Activated CD4-positive, alpha-beta T cell treated with anti-CD3 and anti-CD28 coated beads, Interleukin-2, amount 10 ng/mL, durations not matched to agents 7 days and 5 days (primary cell): ENCODE data around the gene C10orf67. TPM values are rescaled to one million over a fixed set of nuclear protein-coding genes. Genes with fewer than 3 reads are reported as not detected.

ENCODE experiments used
- CTCF ChIA-PET: fragments of 350-600 bp; sonication (Branson Sonifier 250); formaldehyde crosslinking; loops from one replicate; lab custom pipeline; 2021; ENCODE audit warnings: antibody characterized with exemption; lab: Charles Lee
- POLR2A ChIA-PET: fragments of 350-600 bp; sonication (Branson Sonifier 250); formaldehyde crosslinking; loops from one replicate; lab custom pipeline; 2021; ENCODE audit warnings: antibody characterized with exemption; lab: Charles Lee
- DNase-seq: peaks from one replicate; pipeline ENCODE4 v3.0.0-alpha.2; 2020
- H3K27ac Mint-ChIP-seq: one replicate; pipeline ENCODE4 v1.8.0; 2021; ENCODE audit warnings: mild to moderate bottlenecking, moderate library complexity, mixed read lengths
- H3K27me3 Mint-ChIP-seq: one replicate; pipeline ENCODE4 v1.8.0; 2021; ENCODE audit warnings: mixed read lengths
- H3K36me3 Mint-ChIP-seq: one replicate; pipeline ENCODE4 v1.8.0; 2021; ENCODE audit warnings: low read depth, mixed read lengths
- H3K4me1 Mint-ChIP-seq: one replicate; pipeline ENCODE4 v1.8.0; 2021; ENCODE audit warnings: mixed read lengths
- H3K4me3 Mint-ChIP-seq: one replicate; pipeline ENCODE4 v1.8.0; 2021; ENCODE audit warnings: mild to moderate bottlenecking, moderate library complexity, mixed read lengths
- H3K9me3 Mint-ChIP-seq: one replicate; pipeline ENCODE4 v1.8.0; 2021; ENCODE audit warnings: mixed read lengths
- total RNA-seq, 2 experiments: library from RNA; stranded (reverse); gene quantifications; one replicate each; pipeline ENCODE4 v1.2.3, GENCODE V29; 2021

Gene C10orf67
- total RNA-seq, 2 experiments from 2014 or later: 0.15 TPM; not detected in 1

DNA sequence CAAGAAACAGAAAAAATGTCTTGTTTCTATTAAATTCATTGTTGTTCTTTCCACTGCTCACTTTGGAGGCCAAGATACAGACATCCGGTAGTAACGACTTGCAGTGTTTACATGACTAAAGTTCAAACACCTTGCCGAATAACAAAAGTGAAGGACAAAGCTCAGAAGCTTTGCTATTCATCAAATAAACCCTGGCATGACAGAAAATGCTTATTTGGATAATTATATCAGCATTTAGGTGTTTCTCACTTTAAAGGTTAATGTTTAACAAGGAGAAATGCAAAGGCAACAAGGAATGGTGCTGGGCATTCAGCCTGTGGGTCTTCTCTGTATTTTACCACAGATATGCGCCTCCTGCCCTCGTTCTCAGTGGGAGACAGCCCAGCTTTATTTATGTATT is 157.9 kb downstream of the C10orf67 start:
- Mint-ChIP-seq H3K4me1 (no peaks in the 10 kb centered on the region), H3K27me3 (peaks cover 49% of the 10 kb centered on the region), H3K36me3 (no peaks in the 10 kb centered on the region), H3K27ac (no peak overlapping the region), H3K9me3 (no peaks in the 10 kb centered on the region), H3K4me3 (no peak overlapping the region)
- ChIA-PET CTCF (no interaction called here), POLR2A (no interaction called here)
- no peak for DNase-seq

DNA sequence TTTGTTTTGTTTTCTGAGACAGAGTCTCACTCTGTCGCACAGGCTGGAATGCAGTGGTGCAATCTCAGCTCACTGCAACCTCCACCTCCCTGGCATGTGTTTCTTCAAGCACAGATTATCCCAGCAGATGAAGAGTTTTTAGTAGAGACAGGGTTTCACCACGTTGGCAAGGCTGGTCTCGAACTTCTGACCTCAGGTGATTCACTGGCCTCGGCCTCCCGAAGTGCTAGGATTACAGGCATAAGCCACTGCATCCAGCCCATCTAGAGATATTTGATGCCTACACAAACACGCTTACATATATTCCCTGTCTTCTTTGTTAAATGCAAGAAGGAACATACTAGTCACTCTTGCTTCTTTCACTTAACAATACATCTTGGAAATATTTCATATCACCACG is 158.4 kb downstream of the C10orf67 start:
- Mint-ChIP-seq H3K36me3 (no peaks in the 10 kb centered on the region), H3K9me3 (no peaks in the 10 kb centered on the region), H3K27me3 (peaks cover 46% of the 10 kb centered on the region), H3K4me3 (no peak overlapping the region), H3K4me1 (no peaks in the 10 kb centered on the region), H3K27ac (no peak overlapping the region)
- ChIA-PET POLR2A (no interaction called here), CTCF (no interaction called here)
- DNase-seq: no peak

DNA sequence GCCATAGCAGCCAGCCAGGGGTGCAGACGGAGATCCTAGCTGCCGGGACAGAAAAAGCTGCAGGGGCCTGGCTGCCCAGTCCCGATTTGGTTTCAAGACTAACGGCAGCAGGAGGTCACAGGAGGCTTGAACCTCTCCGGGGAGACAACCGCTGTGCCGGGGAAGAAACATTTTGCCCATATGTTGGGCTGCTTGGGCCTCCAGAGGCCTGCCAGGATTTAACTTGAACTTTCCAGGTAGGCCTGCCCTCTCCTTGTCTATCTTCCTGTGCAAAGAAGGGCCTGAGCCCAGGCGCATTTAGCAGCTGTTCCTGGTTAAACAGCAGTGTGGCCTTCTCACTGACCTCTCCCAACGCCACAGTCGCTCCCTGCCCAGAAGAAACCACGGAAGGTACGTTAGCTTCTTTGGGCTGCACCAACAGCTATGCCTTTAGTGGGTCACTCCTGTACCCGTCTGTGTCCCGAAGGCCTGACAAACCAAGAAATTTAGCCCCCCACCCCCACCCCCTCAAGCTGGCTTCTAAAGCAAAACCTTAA is 169.6 kb downstream of the C10orf67 start:
- Mint-ChIP-seq H3K4me3 (no peak overlapping the region), H3K36me3 (no peaks in the 10 kb centered on the region), H3K4me1 (no peaks in the 10 kb centered on the region), H3K27me3 (peaks cover 56% of the 10 kb centered on the region), H3K9me3 (no peaks in the 10 kb centered on the region), H3K27ac (no peak overlapping the region)
- ChIA-PET CTCF (no interaction called here), POLR2A (no interaction called here)
- DNase-seq: no peak

DNA sequence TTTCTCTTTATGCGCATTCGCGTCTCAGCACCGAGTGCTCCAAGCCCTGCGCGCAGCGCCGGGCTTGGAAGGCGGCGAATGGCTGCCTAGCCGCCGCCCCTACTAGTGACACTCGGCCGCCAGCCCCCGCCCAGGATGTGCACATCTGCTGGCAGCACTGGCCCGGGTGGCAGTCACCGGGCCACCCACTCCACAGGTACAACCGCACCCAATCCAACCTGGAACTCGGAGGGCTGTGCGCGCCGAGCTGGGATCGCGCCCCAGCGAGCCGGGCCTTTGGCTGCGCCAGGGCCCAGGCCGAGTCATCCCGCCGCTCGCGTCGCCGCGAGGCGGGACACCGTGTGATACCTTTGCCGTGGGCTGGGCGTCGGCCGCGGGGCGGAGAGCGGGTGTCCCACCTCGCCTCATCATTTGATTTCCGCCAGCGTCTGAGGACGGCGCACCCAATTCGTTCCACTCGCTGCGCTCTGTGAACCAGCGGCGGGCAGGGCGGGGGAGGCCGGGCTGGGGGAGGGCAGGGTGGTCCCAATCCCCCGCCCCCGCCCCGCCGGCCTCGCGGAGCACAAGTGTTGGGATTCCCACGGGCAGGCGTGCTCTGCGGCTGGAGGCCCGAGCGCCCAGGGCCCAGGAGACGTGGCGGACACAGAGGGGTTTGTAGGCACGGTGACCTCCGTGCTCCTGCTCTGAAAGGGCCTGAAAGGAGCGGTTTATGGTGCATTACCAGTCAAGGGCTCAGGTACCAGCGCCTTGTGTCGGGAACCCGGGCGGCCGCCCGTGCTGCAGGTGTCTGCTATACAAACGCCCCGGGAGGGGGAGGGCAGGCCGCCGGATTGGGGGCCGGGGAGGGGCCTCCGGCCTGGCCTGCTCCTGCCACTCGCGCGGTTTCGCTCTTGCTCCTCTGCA is 170.3 kb downstream of the C10orf67 start:
- H3K27ac Mint-ChIP-seq: no peak overlapping the region
- H3K9me3 Mint-ChIP-seq: no peaks in the 10 kb centered on the region
- no peak for DNase-seq
- peaks cover 53% of the 10 kb centered on the region for H3K27me3 Mint-ChIP-seq
- CTCF ChIA-PET: no interaction called here
- H3K36me3 Mint-ChIP-seq: no peaks in the 10 kb centered on the region
- H3K4me1 Mint-ChIP-seq: no peaks in the 10 kb centered on the region
- H3K4me3 Mint-ChIP-seq: no peak overlapping the region
- POLR2A ChIA-PET: no interaction called here

DNA sequence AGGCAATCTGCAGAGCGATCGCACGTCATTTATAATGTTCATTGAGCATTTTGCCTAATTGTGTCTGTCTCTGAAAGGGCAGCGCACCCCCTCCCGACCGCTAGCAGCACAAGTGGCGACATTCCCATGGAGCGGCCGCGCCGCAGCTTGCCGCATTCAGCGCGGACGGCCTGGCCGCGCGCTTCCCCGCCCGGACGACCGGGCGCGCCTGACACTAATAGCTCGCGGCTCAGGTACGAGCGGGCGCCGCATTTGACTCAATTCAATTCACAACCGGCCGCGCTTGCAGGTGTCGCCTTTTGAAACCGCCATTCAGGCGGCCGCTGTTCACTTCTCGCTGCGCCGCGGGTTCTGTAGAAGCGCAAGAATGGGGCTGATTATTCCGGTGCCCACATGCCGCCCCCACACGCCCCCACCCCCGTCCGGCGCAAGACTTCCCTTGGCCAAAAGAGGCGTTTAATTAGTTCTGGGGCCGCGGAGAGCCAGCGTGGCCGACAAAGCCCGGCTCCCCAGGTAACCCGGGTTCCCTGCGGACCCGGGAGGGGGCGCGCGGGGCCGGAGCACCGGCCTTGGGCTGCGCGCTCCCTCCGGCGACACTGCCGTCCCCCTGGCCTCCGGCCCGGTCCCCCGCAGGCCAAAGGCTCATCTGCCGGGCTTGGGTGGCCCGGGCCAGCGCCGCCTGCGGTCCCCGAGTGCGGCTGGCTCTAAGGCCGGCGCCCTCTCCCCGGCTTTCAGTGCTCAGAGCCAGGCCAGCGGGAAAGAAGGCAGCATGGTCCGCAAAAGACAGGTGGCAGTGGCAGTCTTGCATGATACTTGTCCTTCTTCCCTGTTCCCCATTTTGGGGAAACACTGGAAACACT is 171.2 kb downstream of the C10orf67 start:
- DNase-seq: no peak
- H3K9me3 Mint-ChIP-seq: no peaks in the 10 kb centered on the region
- H3K4me3 Mint-ChIP-seq: no peak overlapping the region
- H3K27me3 Mint-ChIP-seq: peaks cover 57% of the 10 kb centered on the region
- ChIA-PET POLR2A (no interaction called here), CTCF (no interaction called here)
- H3K27ac Mint-ChIP-seq: no peak overlapping the region
- H3K36me3 Mint-ChIP-seq: no peaks in the 10 kb centered on the region
- no peaks in the 10 kb centered on the region for H3K4me1 Mint-ChIP-seq

DNA sequence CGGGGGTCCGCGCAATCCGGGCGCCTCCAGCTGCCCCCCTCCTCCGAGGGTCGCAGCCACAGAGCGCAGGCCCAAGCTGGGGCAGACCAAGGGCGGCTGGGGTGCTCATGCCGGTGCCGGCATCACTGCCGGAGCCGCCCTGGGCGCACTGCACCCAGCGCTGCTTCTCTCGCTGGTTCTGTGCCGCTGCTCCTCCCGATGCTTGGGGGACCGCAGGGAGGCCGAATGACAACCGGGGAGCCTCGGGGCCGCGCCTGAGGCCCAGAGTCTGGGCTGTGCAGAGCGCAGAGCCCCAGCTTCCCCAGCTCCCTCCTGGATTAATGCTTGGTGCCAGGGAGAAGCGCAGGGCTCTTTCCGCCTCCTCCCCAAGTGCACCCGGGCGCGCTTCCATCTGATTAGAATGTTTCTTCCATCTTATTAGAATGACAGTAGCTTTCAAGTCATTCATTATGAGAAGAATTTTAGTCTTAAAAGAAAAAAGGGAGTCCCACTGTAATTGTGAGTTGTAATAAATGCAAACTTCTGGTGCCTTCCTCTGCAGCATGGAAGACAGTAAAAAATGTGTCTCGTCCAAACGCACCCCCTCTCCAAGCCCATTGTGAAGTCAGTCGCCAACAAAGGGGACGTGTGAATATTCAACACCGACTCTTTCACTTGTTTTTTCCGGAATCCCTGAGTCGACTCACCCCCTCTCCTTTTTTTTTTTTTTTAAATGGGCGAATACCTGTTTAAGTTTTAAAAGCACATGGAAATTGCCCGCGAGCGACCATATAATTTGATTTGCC is 172.0 kb downstream of the C10orf67 start:
- no peak for DNase-seq
- Mint-ChIP-seq H3K4me1 (no peaks in the 10 kb centered on the region), H3K9me3 (no peaks in the 10 kb centered on the region), H3K4me3 (no peak overlapping the region), H3K36me3 (no peaks in the 10 kb centered on the region), H3K27me3 (peaks cover 58% of the 10 kb centered on the region), H3K27ac (peak overlapping the region; percentile 46)
- ChIA-PET CTCF (no interaction called here), POLR2A (no interaction called here)

DNA sequence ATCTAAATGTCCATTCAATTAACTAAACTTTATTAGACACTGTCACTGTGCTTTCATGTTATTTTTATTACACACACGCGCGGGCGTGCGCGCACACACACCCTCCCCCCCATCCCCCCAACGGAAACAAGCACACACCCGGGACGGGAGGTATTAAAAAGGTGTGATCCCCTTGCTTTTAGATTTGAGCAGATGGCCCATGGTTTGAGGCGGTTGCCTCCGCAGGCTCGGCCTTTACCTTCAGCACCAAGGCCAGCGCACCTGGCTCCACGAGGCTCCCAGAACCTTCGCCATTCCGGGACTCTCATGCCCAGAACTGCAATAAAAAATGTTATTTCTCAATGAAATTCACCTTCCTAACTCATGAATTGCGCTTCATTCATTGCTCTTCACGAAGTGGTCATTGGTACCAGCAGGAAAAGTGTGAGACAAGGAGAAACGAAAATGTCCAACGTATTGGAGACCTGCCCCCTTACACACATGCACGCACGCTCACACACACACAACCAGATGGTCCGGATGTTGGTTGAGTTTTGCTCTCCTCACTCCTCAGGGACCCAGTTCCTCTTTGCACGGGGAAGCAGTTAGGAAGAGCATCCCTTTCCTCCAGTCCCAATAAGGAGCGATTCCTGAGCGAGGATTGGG is 173.2 kb downstream of the C10orf67 start:
- peak; percentile 10 for DNase-seq
- H3K27ac Mint-ChIP-seq: no peak overlapping the region
- H3K4me1 Mint-ChIP-seq: no peaks in the 10 kb centered on the region
- no peak overlapping the region for H3K4me3 Mint-ChIP-seq
- no peaks in the 10 kb centered on the region for H3K36me3 Mint-ChIP-seq
- CTCF ChIA-PET: interaction anchor here (1.4 kb wide), 1 partner anchor 18 kb away, joined by 3 read pairs; no protein-coding TSS in a partner anchor
- peaks cover 54% of the 10 kb centered on the region for H3K27me3 Mint-ChIP-seq
- H3K9me3 Mint-ChIP-seq: no peaks in the 10 kb centered on the region
- POLR2A ChIA-PET: no interaction called here

DNA sequence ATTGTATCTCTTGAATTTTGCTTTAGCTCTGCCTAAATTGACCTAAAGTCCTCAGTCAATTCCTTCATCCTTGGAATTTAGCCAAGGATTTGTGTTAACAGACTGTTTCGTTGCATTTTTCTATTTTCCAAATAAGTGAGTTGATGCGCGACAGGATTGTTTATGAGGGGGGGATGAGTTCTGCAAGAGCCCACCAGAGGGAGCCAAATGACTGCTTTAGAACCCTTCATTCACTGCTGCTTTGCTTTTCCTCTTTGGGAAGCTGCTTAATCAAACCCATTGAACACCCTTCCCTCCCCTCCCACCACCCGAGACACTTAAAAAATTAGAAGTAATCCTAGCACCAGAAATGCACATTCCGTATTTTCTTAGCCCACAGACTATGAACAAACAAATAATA is 186.2 kb downstream of the C10orf67 start:
- H3K36me3 Mint-ChIP-seq: no peaks in the 10 kb centered on the region
- peak; percentile 41 for DNase-seq
- no peak overlapping the region for H3K4me3 Mint-ChIP-seq
- peaks cover 7% of the 10 kb centered on the region for H3K4me1 Mint-ChIP-seq
- no peak overlapping the region for H3K27ac Mint-ChIP-seq
- H3K9me3 Mint-ChIP-seq: no peaks in the 10 kb centered on the region
- ChIA-PET CTCF (interaction anchor here (1.0 to 1.9 kb wide), 4 partner anchors 8 to 1038 kb away, joined by 4 to 7 read pairs (median 6); no protein-coding TSS in a partner anchor), POLR2A (no interaction called here)
- H3K27me3 Mint-ChIP-seq: peaks cover 5% of the 10 kb centered on the region

DNA sequence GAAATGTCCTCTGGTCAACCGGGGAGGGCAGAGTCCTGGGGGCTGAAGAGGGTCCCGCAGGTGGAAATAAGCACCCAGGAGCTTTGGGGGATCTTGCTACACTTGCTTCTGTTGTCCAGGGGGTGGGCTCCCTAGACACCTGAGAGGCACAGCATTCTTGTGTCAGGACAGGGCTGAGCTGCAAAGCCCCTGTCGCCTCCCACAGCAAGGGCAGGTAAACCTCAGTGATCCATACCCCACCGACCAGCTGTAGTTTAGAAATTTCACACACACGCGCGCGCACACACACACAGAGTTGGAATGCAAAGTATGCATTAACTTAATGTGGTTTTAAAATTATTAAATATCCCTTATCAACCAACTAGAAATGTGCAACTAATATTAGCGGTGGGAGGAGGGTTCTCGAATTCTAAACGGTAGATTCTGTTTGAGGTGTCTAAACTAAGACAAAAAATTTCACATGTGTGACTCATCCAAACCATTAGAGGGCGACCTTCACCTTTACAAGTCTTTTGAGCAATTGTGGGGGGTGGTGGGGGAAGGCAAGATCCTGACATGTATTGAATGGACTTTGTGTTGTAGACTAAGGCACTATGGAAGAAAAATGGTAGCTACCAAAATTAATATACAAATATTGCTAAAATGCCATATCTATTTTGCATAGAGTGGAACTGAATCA is 186.8 kb downstream of the C10orf67 start:
- H3K9me3 Mint-ChIP-seq: no peaks in the 10 kb centered on the region
- ChIA-PET POLR2A (no interaction called here), CTCF (interaction anchor here (0.6 to 1.9 kb wide), 5 partner anchors 9 to 1039 kb away, joined by 4 to 7 read pairs (median 5); no protein-coding TSS in a partner anchor)
- no peak overlapping the region for H3K27ac Mint-ChIP-seq
- peaks cover 5% of the 10 kb centered on the region for H3K27me3 Mint-ChIP-seq
- H3K36me3 Mint-ChIP-seq: no peaks in the 10 kb centered on the region
- no peak overlapping the region for H3K4me3 Mint-ChIP-seq
- H3K4me1 Mint-ChIP-seq: peaks cover 7% of the 10 kb centered on the region
- DNase-seq: peak; percentile 16

DNA sequence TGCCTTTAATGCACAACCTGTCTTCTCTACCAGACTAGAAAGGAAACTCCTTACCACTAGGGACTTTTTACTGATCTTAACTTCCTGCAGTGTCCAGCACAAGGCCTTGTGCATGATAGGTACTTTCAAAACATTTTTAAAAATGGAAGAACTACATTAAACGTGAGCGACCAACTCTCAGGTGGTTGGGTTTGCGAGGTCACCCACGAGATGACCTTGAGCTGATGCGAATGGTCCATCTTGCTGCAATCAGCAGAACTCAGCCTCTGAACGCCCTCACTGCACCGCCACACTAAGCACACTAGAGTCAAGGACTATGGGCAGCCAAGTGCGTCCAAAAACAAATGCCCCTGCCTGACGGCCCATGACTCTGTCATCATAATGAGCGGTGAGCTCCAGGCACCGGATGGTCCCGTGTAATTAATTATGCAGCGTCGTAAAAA is 187.3 kb downstream of the C10orf67 start:
- H3K4me1 Mint-ChIP-seq: peaks cover 7% of the 10 kb centered on the region
- no peak overlapping the region for H3K27ac Mint-ChIP-seq
- CTCF ChIA-PET: interaction anchor here (0.6 to 1.9 kb wide), 4 partner anchors 9 to 136 kb away, joined by 4 to 7 read pairs (median 6); no protein-coding TSS in a partner anchor
- H3K4me3 Mint-ChIP-seq: no peak overlapping the region
- H3K36me3 Mint-ChIP-seq: no peaks in the 10 kb centered on the region
- H3K9me3 Mint-ChIP-seq: no peaks in the 10 kb centered on the region
- H3K27me3 Mint-ChIP-seq: peaks cover 5% of the 10 kb centered on the region
- POLR2A ChIA-PET: no interaction called here
- no peak for DNase-seq

DNA sequence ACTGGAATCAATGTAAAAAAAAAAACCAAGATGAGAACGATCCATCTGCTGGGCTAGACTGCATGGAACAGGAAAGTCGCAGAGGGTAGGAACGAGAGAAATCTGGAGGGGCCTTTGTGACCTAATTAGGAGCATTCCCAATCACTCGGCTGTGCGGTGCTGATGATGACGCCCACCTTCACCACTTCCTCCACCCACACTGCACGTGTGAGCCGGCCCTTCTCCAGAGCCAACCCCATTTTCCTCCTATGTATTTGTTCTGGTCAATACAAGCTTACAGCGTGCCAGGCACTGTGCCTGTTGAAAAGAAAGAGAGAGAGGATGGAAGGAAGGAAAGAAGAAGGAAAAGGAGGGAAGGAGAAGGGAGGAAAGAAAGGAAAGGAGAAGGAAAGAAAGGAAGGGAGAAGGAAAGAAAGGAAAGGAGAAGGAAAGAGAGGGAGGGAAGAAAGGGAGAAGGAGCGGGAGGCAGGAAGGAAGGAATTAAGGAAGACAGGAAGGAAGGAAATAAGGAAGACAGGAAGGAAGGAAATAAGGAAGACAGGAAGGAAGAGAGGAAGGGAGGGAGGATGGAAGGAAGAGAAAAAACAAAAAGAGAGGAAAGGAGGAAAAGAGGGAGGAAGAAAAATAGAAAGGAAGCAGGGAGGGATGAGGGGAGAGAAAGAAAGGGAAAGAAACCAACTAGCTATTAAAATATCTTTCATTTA is 188.0 kb downstream of the C10orf67 start:
- Mint-ChIP-seq H3K27ac (no peak overlapping the region), H3K27me3 (peaks cover 5% of the 10 kb centered on the region), H3K4me3 (no peak overlapping the region), H3K36me3 (no peaks in the 10 kb centered on the region), H3K9me3 (no peaks in the 10 kb centered on the region), H3K4me1 (peaks cover 7% of the 10 kb centered on the region)
- CTCF ChIA-PET: interaction anchor here (0.6 to 1.7 kb wide), 2 partner anchors 10 to 111 kb away, joined by 4 to 7 read pairs; no protein-coding TSS in a partner anchor
- POLR2A ChIA-PET: no interaction called here
- no peak for DNase-seq
